LHCN-M2 (cell line): ENCODE data around the gene SPACA6. TPM values are rescaled to one million over a fixed set of nuclear protein-coding genes. Genes with fewer than 3 reads are reported as not detected.

Experiments used
- DNase-seq: peaks from one replicate; pipeline ENCODE4 v3.0.0-alpha.2; 2012; ENCODE audit warnings: low read depth
- total RNA-seq: library from RNA; depleted of rRNA; stranded (reverse); fragments of >200 nt; gene quantifications from 2 replicates; pipeline ENCODE4 v1.2.3, GENCODE V29; 2014

SPACA6 gene
- total RNA-seq, 1 experiment from 2014 or later: 12.9 TPM

DNA sequence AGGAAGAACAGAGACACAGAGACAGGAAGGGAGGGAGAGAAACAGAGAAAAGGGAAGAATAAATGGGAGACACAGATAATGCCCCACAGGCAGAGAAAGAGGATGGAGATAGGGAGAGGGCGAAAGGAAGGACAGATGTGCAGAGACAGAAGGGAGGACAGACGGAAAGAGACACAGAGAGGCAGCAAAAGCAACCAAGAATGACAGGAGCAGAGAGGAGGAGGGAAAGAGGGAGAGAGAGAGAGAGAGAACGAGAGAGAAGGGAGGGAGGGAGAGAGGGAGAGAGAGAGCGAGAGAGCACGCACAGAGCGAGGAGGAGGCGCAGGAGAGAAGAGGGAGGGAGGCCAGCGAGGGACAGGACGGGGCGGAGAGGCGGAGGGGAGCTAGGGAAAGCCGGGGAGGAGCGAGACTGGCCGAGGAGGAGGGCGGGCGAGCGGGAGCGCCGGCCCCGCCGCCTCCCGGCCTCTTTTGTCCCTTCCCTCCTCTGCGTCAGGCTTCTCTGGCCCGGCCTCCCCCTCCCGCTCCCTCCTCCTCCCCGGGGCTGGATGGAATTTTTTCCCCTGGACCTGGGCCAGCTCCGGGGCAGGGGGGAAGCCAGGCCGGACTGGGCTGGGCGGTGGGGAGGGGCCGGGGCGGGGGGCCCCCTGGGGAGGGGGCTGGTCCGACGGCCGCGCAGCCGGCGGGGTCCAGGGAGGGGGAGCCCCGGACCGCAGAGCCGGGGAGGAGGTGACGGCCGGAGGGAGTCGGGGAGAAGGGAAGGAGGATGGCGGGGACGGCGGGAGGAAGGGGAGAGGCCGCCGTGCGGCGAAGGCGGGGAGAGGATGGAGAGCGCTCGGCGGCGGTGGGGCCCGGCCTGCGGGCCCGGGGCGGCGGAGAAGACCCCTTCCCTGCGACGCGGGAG is 4.2 kb upstream of the SPACA6 start:
- peak; percentile 92 for DNase-seq

DNA sequence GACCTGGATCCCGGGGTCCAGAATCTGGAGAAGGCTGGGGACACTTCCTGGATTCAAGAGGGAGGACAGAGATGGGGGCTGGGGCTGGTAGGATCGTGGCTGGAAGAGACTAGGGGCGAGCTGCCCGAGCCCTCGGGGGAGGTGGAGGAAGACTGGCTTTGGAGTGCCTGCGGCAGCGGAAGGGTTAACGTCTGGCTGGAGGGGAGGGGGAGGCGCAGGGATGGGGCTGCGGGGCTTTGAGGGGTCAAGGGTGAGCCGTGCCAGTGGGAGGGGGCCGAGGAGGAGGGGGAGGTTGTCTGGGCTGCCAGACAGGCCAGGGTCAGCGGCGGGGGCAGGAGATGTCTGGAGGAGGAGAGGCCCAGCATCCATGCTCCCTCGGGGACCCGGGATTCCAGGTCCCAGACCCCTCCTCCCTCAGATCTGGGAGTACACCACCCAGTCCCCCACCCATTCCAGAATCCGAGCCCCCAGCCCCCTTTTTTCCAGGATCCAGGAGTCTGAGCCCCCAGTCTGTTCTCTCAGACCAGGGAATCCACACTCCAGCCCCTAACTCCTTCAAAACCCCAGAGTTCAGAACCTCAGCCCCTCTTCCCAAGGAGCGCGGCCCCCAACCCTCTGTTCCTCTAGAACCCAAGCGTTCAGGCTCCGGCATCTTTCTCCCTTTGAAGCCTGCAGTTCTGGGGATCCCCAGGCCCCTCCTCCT is 3.2 kb upstream of the SPACA6 start:
- DNase-seq: no peak

DNA sequence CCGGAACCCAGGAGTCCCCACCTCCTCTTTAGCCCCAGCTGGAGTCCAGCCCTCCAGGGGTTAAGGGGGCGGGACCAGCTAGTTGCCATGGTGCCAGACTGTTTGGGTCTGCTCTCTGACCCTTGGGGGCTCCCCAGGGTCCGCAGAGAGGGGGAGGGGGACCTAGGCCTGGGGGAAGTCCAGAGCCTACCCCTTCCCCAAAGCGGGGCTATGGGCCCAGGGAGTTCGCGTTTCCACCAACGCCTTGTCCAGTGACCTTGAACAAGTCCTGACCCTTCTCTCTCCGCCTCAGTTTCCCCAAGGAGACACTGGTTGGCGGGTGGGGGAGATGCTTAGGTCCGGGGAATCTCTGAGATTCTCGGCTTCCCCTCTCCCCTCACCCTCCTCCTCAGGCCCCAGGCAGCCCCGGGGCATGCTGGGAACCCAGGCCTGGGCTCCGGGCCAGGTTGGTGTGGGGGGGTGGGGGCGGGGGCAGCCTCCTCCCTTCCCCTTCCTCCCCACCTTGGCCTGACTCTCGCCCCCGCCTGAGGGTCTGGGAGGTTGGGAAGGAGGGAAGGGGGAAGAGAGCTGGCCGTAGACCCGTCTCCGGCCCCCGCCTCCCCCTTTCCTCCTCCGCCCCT is 2.6 kb upstream of the SPACA6 start:
- DNase-seq: peak; percentile 71

DNA sequence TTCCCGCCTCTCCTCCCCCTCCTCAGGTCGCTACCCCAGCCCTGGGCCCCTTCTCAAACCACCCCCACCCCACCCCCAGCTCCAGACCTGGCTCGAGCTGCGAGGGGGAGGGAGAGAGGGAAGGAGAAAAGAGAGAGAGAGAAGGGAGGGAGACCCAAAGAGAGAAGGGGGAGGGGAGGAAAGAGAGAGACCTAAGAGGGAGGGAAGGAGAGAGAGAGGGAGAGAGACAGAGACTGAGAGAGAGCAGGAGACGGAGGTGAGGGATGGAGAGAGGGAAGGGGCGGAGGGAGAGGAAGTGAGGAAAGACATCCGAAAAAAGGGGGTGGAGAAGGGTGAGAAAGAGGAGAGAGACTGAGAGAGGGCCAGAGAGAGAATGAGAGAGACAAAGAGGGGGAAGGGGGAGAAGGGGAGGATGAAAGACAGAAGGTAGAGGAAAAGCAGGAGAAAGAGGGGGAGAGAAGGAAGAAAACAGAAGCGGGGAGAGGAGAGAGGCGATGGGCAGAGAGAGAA is 2.0 kb upstream of the SPACA6 start:
- peak; percentile 35 for DNase-seq

DNA sequence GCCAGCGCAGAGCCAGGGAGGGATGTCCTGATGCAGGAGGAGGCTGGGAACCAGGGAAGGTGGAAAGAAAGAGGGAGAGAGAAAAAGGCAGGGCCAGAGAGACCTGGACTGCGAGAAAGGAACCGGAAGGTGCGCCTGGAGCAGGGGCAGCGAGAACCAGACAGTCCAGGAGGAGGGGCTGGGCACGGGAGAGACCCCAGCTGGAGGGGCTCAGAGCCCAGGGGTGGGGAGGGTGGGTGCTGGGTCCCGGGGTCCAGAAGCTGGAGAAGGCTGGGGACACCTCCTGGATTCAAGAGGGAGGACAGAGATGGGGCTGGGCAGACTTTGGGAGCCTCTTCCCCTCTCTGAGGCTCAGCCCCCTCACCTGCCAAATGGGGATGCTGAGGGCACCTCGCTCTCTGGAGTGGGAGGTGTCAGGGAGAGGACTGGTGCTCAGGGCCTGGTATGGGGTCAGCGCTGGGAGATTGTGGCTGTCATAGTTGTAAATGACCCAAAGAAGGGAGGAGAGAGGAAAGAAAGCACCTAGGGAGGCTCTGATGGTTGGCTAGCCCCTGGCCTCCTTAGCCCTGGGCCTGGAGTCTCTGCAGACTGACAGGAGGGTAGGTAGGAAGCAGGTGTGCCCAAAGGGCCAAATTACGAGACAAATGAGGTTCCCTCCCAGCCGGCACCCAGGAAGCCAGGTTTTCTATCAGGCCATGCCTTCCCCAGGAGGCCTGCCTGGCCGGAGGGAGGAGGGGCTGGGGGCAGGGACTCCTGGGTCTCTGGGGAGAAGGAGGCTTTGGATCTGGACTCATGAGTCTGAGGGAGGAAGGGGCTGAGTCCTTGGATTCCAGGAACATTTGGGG is 1.3 kb upstream of the SPACA6 start:
- DNase-seq: no peak

DNA sequence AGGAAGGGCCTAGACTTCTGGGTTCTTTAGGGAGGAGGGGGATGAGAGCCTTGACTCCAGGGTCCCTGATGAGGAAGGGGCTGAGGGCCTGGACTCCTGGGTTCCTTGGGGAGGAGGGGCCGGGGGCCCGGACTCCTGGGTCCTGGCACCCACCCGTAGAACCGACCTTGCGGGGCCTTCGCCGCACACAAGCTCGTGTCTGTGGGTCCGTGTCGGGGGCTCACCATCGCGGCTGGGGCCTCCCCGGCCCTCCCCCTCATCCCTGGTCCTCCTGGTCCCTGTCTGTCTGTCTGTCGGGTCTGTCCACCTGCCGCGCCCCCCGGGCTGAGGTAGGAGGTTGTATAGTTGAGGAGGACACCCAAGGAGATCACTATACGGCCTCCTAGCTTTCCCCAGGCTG is 662 bp upstream of the SPACA6 start:
- no peak for DNase-seq

DNA sequence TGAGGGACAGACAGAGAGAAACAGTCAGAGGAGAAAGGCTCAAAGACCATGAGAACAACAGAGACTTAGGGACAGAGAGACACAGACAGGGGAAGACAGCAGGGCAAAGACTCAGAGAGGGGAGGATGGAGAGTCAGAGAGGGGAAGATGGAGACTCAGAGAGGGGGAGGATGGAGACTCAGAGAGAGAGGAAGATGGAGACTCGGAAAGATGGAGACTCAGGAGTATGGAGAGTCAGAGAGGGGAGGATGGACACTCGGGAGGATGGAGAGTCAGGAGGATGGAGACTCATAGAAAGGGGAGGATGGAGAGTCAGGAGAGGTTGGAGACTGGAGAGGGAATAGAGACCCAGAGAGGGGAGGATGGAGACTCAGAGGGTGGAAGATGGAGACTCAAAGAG is 689 bp downstream of the SPACA6 start:
- no peak for DNase-seq

DNA sequence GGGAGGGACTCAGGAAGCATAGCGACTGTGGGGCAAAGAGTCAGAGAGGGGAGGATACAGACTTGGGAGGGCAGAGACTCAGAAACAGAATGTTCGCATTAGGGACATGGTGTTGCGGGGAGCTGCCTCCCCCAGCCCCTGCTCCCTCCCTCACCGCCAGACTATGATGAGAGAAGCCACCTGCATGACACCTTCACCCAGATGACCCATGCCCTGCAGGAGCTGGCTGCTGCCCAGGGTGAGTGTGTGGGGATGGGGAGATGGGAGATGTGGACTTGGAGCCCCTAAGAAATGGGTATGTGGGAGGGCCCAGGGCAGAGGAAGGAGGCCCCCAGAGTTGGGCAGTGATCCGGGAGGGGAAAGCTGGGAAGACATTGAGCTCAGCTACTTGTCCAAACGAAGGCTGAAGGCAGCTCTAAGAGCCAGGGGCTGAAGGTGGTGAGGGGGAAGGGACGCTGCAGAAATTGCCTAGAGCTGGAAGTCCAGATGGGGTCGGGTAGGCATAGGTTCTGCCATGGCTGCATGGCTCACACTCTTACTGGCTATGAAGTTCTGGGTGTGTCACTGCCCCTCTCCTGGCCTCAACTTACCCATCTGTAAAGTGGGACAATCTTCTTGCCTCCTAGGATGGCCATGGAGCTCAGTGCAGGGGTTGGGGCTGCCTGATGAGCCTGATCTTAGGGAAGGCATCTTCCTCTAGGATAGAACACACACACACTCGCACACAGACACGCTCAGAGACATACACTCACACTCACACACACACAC is 1.4 kb downstream of the SPACA6 start:
- no peak for DNase-seq

DNA sequence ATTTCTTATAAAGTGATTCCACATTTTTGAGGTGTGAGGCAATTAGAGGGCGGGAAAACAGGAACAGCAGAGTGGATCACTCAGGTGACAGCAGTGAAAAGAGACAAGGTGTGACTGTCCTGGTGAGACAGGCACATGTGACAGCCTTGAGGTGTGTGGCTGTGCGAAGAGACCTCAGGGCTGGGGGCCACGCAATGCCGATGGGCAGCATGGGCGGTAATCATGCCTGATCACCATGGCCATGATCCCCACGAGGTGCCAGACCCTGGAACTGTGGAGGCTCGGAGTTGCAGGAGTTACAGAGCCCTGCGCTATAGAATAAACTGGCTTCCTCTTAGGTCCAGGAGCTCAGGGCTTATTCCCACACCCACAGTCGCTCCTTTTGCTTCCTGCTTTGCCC is 2.0 kb downstream of the SPACA6 start:
- no peak for DNase-seq

DNA sequence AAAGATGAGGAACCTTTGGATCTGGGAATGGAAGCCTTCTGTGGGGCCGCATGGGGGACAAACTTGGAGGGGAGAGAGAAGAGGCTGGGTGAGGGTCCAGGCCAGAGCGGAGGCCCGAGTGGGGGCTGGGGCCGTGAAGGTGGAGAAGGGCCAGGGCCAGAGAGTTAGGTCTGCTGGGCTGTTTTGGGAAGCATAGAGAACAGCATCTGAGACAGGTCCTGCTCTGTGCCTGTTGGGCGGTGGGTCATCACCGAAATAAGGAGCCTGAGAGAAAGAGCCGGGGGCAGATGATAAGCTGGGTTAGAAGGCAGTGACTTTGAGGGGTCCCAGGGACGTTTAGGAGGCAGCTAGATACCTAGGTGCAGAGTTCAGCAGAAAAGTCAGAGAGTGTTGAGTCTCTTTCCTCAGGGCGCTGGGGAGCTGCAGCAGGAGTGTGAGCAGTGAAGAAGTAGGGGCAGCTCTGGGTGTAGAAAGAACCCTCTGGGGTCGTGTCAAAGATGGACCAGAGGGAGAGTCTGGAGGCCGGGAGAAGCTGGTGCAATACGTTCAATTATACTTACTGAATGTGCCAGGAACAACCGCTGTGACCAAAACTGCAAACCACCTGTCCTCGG is 2.7 kb downstream of the SPACA6 start:
- no peak for DNase-seq

DNA sequence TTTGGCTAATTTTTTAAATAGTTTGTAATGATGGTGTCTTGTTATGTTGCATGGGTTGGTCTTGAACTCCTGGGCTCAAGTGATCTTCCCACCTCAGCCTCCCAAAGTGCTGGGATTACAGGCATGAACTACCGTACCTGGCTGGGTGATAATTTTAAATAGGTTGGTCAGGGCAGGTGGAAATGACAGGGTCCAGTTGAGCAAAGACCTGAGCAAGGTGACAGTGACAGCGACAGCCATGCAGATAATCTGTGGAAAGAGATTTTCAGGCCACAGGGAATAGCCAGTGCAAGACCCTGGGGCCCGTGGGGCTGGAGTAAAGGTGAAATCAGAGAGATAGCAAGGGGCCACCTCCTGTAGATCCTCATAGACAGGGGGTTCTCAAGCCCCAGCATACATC is 3.5 kb downstream of the SPACA6 start:
- DNase-seq: no peak

DNA sequence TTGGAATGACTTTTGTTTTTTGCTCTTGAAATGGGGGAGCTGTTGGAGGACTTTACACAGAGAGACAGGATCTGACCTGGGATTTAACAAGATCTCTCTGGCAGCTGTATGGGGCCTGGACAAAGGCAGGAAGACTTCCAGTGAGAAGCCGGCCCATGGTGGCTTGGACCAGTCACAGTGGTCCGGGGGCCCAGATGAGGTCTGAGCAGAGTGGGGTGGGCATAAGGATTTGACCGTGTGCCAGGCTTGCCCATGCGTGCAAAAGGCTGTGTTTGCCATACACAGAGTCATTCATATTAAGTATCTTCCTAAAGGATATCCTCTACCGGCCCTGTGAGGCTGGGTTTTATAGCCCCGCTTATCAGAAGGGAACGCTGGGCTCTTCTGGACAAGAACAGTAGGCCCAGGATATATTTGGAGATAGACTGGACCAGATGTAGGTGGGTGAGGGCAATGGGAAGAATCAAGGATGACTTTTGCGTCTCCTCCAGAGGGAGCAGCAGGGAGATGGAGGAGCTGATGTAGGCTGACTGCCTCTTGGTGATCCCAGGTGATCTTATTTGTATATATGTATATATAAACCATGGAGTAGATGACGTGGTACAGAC is 4.1 kb downstream of the SPACA6 start:
- DNase-seq: no peak

DNA sequence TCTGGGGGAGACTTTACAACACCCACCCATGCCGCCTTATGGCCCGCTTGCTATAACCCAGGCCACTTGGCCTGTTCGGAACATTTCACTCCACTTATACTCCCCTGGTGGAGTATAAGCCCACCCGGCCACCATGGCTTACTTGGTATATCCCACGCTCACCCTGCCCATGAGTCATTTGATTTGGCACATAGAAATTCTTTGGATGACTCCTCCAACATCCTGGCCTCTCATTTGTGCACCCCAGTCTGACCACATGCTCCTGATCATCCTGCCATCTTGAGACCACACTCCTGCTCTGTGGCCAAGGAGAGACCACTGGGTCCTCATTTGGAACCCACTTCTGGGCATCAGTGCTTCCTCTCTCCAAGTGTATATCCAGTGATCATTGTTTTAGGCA is 5.2 kb downstream of the SPACA6 start:
- peak; percentile 59 for DNase-seq

DNA sequence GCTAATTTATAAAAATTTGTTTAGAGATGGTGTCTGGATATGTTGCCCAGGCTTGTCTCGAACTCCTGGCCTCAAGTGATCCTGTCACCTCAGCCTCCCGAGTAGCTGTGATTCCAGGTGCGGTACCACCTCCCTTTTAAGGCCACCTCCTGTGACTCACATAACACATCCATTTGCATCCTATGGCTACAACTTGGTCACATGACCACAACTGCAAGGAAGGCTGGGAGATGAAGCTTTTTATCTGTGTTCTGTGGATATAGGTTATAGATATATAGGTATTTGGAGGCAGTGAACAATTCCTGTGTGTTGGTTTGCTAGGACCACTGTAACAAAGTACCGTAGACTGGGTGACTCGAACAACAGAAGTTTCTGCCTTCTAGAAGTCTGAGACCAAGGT is 6.0 kb downstream of the SPACA6 start:
- DNase-seq: no peak

DNA sequence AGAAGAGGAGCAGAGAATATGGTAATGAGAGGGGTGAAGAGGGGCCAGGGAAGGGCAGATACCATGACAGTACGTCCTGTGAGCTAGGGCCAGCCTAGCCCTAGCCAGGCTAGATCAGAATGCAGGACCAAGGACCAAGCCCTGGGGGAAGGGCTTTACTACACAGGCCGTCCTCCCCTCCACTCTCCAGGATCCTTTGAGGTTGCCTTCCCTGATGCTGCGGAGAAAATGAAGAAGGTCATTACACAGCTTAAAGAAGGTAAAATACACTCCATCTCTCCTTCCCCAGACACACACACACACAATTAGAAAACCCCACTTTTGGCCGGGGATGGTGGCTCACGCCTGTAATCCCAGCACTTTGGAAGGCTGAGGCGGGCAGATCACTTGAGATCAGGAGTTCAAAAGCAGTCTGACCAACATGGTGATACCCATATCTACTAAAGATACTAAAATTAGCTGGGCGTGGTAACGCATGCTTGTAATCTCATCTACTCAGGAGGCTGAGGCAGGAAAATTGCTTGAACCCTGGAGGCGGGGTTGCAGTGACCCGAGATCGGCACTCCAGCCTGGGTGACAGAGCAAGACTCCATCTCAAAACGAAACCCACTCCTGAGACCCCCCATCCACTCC is 8.5 kb downstream of the SPACA6 start:
- DNase-seq: no peak

DNA sequence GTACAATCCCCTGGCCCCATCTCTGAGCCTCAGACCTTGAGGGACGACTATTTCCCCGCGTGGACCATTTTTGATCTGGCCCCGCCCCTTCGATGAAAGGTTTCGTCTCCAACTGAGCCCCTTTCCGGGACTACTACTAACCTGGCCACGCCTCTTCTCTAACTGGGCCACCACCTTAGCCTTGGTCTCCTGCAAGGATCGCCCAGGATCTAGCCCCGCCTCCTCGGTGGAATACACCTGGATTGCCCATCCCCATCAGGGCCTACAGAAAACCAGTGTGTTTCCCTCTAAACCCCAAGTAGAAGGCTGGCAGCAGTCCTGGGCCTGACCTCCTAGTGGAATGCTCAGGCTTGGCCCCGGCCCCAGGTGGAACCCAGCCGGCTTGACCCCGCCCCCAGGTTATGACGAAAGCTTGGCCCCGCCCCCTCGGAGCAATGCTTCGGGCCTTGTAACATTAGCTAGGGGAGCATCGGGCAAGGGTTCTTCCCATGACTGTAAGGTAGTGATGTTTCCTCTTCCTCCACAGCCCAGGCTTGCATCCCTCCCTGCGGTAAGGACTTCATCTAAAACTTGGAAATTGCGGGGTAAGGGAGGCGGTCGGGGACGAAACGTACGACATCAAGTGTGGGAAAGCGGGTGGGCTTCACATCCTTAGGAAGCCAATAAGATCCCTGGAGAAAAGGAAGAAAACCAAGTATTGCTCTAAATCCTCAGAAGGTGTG is 9.1 kb downstream of the SPACA6 start:
- DNase-seq: peak; percentile 32

DNA sequence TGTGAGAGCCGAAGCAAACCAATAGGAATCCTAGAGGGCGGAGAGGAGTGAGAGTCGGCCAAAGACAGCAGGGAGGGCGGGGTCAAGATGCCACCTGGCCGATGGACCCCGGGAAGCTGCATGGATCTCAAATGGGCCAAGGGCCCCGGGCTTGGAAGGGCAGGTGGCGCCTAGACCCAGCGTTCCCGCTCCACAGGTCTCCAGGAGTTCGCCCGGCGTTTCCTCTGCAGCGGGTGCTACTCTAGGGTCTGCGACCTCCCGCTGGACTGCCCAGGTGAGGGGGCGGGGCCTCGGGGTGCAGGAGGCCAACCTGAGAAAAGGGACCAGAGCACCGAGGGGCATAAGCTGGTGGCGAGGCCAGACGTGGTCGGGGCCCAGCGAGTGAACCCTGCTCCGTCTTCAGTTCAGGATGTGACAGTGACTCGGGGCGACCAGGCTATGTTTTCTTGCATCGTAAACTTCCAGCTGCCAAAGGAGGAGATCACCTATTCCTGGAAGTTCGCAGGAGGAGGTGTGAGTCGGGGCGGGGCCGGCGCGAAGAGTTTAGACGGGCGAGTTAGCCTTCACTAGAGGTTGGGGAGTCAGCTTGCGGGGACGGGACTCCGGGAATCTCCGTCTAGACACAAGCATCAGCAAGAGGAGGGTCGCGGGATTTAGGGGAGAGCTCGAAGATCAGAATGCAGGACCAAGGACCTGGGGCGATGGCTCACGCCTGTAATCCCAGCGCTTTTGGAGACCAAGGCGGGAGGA is 9.9 kb downstream of the SPACA6 start:
- no peak for DNase-seq
